Natural killer cell (primary cell): ENCODE measurements around the gene DMRTB1. TPM values are rescaled to one million over a fixed set of nuclear protein-coding genes. Genes with fewer than 3 reads are reported as not detected.

Experiments used
- ATAC-seq, 3 donors: fragments of 150-1000 bp in 2 of 3; fragments of 200-7000 bp in 1 of 3; cut with Tn5 transposase; 1 replicate in 1 of 3; 2 replicates in 2 of 3; pipeline ENCODE4 v1.10.0; 2021; ENCODE audit warnings: mild to moderate bottlenecking in 2 of 3, moderate library complexity in 2 of 3
- DNase-seq, 2 donors: peaks; one replicate each; pipeline versions ENCODE4 v3.0.0 to v3.0.0-alpha.2; 2013 to 2021; ENCODE audit warnings: mixed read lengths in 1 of 2
- H3K27ac ChIP-seq: one replicate; pipeline ENCODE4 v1.5.1; 2013; ENCODE audit warnings: mild to moderate bottlenecking, low read length
- H3K27me3 ChIP-seq: one replicate; pipeline ENCODE4 v1.6.1; 2013; ENCODE audit warnings: low read length; ENCODE audit not compliant: control insufficient read depth, insufficient read depth
- H3K36me3 ChIP-seq: one replicate; pipeline ENCODE4 v1.6.1; 2013; ENCODE audit warnings: low read length; ENCODE audit not compliant: control insufficient read depth, insufficient read depth
- H3K4me1 ChIP-seq: one replicate; pipeline ENCODE4 v1.6.1; 2013; ENCODE audit warnings: low read length; ENCODE audit not compliant: control insufficient read depth, insufficient read depth
- H3K4me3 ChIP-seq: one replicate; pipeline ENCODE4 v1.5.1; 2013; ENCODE audit warnings: low read length
- H3K9me3 ChIP-seq: one replicate; pipeline ENCODE4 v1.6.1; 2013; ENCODE audit warnings: low read length; ENCODE audit not compliant: control insufficient read depth, insufficient read depth
- H3K27ac Mint-ChIP-seq, 2 donors: one replicate each; pipeline ENCODE4 v1.8.0; 2022; ENCODE audit warnings: mild to moderate bottlenecking in 2 of 2, mixed read lengths in 2 of 2, moderate library complexity in 1 of 2
- H3K27me3 Mint-ChIP-seq, 2 donors: one replicate each; pipeline ENCODE4 v1.8.0; 2022; ENCODE audit warnings: low read depth in 2 of 2, mixed read lengths in 2 of 2
- H3K36me3 Mint-ChIP-seq: one replicate; pipeline ENCODE4 v1.8.0; 2022; ENCODE audit warnings: mixed read lengths
- H3K4me1 Mint-ChIP-seq, 2 donors: one replicate each; pipeline ENCODE4 v1.8.0; 2022; ENCODE audit warnings: mixed read lengths in 2 of 2
- H3K4me3 Mint-ChIP-seq: one replicate; pipeline ENCODE4 v1.8.0; 2022; ENCODE audit warnings: mild to moderate bottlenecking, moderate library complexity, mixed read lengths
- H3K9me3 Mint-ChIP-seq, 2 donors: one replicate each; pipeline ENCODE4 v1.8.0; 2022; ENCODE audit warnings: mixed read lengths in 2 of 2
- CTCF ChIP-seq: fragments of 200-600 bp; IDR thresholded peaks from one replicate; pipeline ENCODE4 v1.8.0; 2022; ENCODE audit warnings: antibody characterized with exemption
- WGBS: methylation state at CpG from one replicate; pipeline ENCODE4 v1.1.7; 2013; ENCODE audit warnings: missing lambda C conversion rate; ENCODE audit not compliant: insufficient coverage; 5-methylcytosine and 5-hydroxymethylcytosine counted together
- intact Hi-C: fragments of 100-400 bp; cut with micrococcal nuclease; formaldehyde crosslinking; loops from one replicate; pipeline ENCODE4 v1.14.2; 2022
- total RNA-seq, 4 donors: library from RNA; stranded (reverse); fragments of 120-200 nt in 1 of 4; gene quantifications; one replicate each; pipeline versions ENCODE4 v1.2.3 to v1.2.4, GENCODE V29; 2013 to 2022

DMRTB1 gene
- total RNA-seq, 3 donors from 2014 or later (not counting 1 experiment from before 2014, with no cell fraction given): not detected

GRCh38 chr1:53413175-53414001 lies 45.8 kb upstream of the DMRTB1 start:
- TF ChIP-seq CTCF: no peak
- Mint-ChIP-seq H3K27ac (peak overlapping the region; percentile 74 to 93), H3K9me3 (no peaks in the 10 kb centered on the region), H3K36me3 (no peaks in the 10 kb centered on the region), H3K27me3 (peaks cover 0 to 7% of the 10 kb centered on the region in 2 donors), H3K4me3 (peak overlapping the region; percentile 25), H3K4me1 (peaks cover 20 to 36% of the 10 kb centered on the region in 2 donors)
- intact Hi-C loops: no loop called here
- H3K9me3 ChIP-seq: no peaks in the 10 kb centered on the region
- peak overlapping the region; percentile 77 for H3K27ac ChIP-seq
- WGBS: 51% methylated on average over 7 of the region's 8 CpGs
- peaks cover 67% of the 10 kb centered on the region for H3K4me1 ChIP-seq
- no peaks in the 10 kb centered on the region for H3K27me3 ChIP-seq
- DNase-seq (peak; percentile 56 to 76), ATAC-seq (peak; percentile 70 to 83 (median 76))
- no peaks in the 10 kb centered on the region for H3K36me3 ChIP-seq
- H3K4me3 ChIP-seq: no peak overlapping the region

- Mint-ChIP-seq H3K27ac (peak overlapping the region; percentile 74 to 93), H3K4me1 (peaks cover 20 to 32% of the 10 kb centered on the region in 2 donors), H3K4me3 (no peak overlapping the region), H3K36me3 (no peaks in the 10 kb centered on the region), H3K9me3 (no peaks in the 10 kb centered on the region), H3K27me3 (peaks cover 2 to 7% of the 10 kb centered on the region in 2 donors)
- H3K9me3 ChIP-seq: no peaks in the 10 kb centered on the region
- WGBS: 96% methylated on average over 4 of the region's 4 CpGs
- ATAC-seq (no peak), DNase-seq (no peak)
- intact Hi-C loops: no loop called here
- TF ChIP-seq CTCF: no peak
- no peak overlapping the region for H3K4me3 ChIP-seq
- H3K36me3 ChIP-seq: no peaks in the 10 kb centered on the region
- no peaks in the 10 kb centered on the region for H3K27me3 ChIP-seq
- H3K4me1 ChIP-seq: peaks cover 54% of the 10 kb centered on the region
- H3K27ac ChIP-seq: peak overlapping the region; percentile 77
These were observed 44.6 kb upstream of the DMRTB1 start for GRCh38 chr1:53414632-53415031.

- intact Hi-C loops: no loop called here
- Mint-ChIP-seq H3K4me1 (peaks cover 20 to 27% of the 10 kb centered on the region in 2 donors), H3K27ac (peak overlapping the region in 1 of 2 donors; percentile 93), H3K4me3 (no peak overlapping the region), H3K27me3 (peaks cover 2 to 10% of the 10 kb centered on the region in 2 donors), H3K9me3 (no peaks in the 10 kb centered on the region), H3K36me3 (no peaks in the 10 kb centered on the region)
- Histone ChIP-seq H3K4me1 (peaks cover 46% of the 10 kb centered on the region), H3K27ac (no peak overlapping the region), H3K4me3 (no peak overlapping the region), H3K9me3 (no peaks in the 10 kb centered on the region), H3K27me3 (no peaks in the 10 kb centered on the region), H3K36me3 (no peaks in the 10 kb centered on the region)
- DNase-seq (no peak), ATAC-seq (no peak)
- 97% methylated on average over 12 of the region's 12 CpGs for WGBS
- no peak for TF ChIP-seq CTCF
These were observed 43.8 kb upstream of the DMRTB1 start for GRCh38 chr1:53415432-53415831.
